Right ventricle myocardium inferior (tissue), 1 donor: Measurements from ENCODE around the gene C2CD4A. TPM values are rescaled to one million over a fixed set of nuclear protein-coding genes. Genes with fewer than 3 reads are reported as not detected.

Experiments
- ATAC-seq: fragments of 200-7000 bp; cut with Tn5 transposase; one replicate; pipeline ENCODE4 v1.9.1; 2020; ENCODE audit warnings: mild to moderate bottlenecking, moderate library complexity
- DNase-seq: peaks from one replicate; pipeline ENCODE4 v3.0.0; 2021; ENCODE audit errors: missing footprints
- intact Hi-C: fragments of 100-400 bp; cut with DNase I; formaldehyde crosslinking; loops from one replicate; pipeline ENCODE4 v1.11.0; 2022
- total RNA-seq: library from RNA; stranded (reverse); fragmentation: NEBNext Ultra II Directional; extraction: Animal tissue kit (Norgen Biotek cat#: 25700); gene quantifications from one replicate; pipeline ENCODE4 v1.2.1, GENCODE V29; 2021
- donor health status: DM: no; HTN: yes; CAD: no; lungs with severe emphysema.

C2CD4A gene
- total RNA-seq, 1 donor from 2014 or later: not detected

DNA sequence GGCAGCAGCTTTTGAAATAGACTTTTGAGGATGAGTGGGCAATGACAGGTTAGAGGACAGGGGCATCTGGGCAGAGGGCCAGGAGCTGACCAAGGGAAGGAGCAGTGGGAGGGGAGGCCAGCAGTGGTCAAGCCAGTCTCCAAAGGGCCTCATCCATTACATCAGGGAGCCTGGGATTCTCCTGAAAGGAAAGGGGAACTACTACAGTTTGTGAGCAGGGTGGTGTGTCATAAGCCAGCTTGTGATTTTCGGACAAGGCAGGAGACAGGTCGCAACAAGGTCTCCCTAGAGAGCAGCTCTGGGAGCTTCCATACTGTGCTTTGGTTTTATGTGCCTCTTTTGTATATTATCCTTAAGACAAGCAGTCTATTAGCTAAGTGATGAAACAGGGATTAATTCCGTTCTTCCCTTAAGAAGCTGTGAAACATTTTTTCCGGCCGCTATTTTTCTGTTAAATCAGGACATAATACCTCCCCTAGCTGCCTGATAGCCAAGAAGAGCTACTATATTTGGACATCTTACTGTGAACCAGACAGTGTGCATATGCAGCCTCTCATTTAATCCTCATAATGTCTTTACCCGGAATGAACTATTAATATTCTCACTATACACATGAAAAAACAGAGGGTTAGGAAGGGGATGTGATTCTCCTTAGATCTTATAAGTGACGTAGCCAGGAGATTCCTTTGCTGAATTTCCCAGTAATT is 51.9 kb downstream of the C2CD4A start:
- ATAC-seq: no peak
- intact Hi-C loops: no loop called here
- no peak for DNase-seq

DNA sequence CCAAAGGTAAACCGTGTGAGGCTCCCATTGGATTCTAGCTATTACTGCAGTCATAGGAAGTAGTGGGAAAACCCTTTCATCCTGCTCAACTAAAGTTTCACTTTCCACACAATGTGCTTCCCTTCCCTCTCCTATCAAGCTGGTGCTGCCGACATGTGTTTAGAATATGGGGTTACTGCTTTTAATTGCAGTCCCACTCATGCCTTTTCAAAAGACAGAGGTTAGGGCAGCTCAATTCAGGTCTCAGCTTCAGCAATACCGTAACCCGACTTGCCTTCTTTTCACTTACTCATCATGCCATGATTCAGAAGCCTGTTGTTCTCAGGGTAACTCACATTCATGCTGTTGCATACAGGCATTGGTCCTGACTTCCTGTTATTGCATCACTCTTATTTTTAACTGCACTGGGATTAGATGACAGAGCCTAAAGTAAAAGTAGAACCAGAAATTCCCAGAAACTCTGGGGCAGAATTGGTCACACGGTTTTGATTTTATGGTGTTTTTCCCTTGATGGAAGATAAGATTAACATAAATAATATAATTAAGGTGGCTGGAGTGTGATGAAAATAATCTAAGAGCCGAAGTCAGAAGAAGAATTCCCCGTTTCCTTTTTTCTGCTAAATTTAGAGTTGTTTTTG is 52.6 kb downstream of the C2CD4A start:
- no peak for DNase-seq
- peak; percentile 69 for ATAC-seq
- intact Hi-C loops: no loop called here

DNA sequence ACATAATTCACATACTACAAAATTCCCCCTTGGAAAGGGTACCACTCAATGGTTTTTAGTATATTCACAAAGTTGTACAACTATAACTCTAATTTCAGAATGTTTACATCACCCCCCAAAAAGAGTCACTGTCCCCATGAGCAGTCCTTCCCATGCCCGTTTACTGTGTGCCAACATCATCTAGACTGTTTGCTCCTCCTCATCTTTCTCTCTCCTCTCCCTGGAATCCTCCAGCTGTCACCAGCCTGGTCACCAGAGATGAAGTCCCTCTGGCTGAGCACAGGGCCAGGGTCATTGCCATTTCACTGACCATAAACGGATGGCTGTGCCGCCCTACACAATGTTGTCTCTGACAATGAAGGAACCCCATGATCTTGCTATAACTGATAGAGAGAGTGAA is 53.1 kb downstream of the C2CD4A start:
- DNase-seq (no peak), ATAC-seq (no peak)
- intact Hi-C loops: no loop called here

Other genes with a start within 250 kb of the C2CD4A start
- 34.5 TPM for gene VPS13C, start 6.5 kb upstream of the C2CD4A start, total RNA-seq
- 2.5 TPM for gene C2CD4B, start 98.3 kb downstream of the C2CD4A start, total RNA-seq